Measurements from ENCODE around the gene ALPP.
"Not testable (repeated sequence)": the region's sequence is repeated elsewhere in the genome, so short reads cannot be mapped to it uniquely, and the experiment has no call there.

Gene ALPP

GRCh38 chr2:232364806-232365594 lies 13.6 kb upstream of the ALPP start:
- DNase-seq = not testable (repeated sequence)

- DNase-seq = no peak
Measured at GRCh38 chr2:232365621-232366321, 12.8 kb upstream of the ALPP start.

GRCh38 chr2:232366461-232366860 lies 12.1 kb upstream of the ALPP start:
- not testable (repeated sequence) for DNase-seq

GRCh38 chr2:232367016-232367415 lies 11.5 kb upstream of the ALPP start:
- DNase-seq = no peak

GRCh38 chr2:232367591-232368233 lies 10.8 kb upstream of the ALPP start:
- peak; percentile 7 for DNase-seq

- no peak for DNase-seq
Measured at GRCh38 chr2:232368311-232368731, 10.2 kb upstream of the ALPP start.

GRCh38 chr2:232369126-232369951 lies 9.2 kb upstream of the ALPP start:
- no peak for DNase-seq

GRCh38 chr2:232370007-232370406 lies 8.5 kb upstream of the ALPP start:
- not testable (repeated sequence) for DNase-seq

GRCh38 chr2:232372231-232373208 lies 6.0 kb upstream of the ALPP start:
- no peak for DNase-seq

GRCh38 chr2:232374356-232374755 lies 4.2 kb upstream of the ALPP start:
- no peak for DNase-seq

GRCh38 chr2:232375164-232375563 lies 3.4 kb upstream of the ALPP start:
- DNase-seq = no peak

- no peak for DNase-seq
Measured at GRCh38 chr2:232376260-232376659, 2.3 kb upstream of the ALPP start.

- DNase-seq = no peak
Measured at GRCh38 chr2:232376713-232377112, 1.8 kb upstream of the ALPP start.

- no peak for DNase-seq
Measured at GRCh38 chr2:232377319-232377718, 1.2 kb upstream of the ALPP start.

GRCh38 chr2:232377841-232378734 lies 463 bp upstream of the ALPP start:
- no peak for DNase-seq

- DNase-seq = not testable (repeated sequence)
Measured at GRCh38 chr2:232379610-232380590, 1.3 kb downstream of the ALPP start.

- DNase-seq = not testable (repeated sequence)
Measured at GRCh38 chr2:232381204-232382031, 2.9 kb downstream of the ALPP start.
